ENCODE measurements around the gene HCAR3. TPM values are rescaled to one million over a fixed set of nuclear protein-coding genes. Genes with fewer than 3 reads are reported as not detected.
A peak's percentile ranks its signal among the peaks of the same experiment; 100 is the strongest.

The HCAR3 gene
- total RNA-seq, 2 experiments from 2014 or later: not detected

DNA sequence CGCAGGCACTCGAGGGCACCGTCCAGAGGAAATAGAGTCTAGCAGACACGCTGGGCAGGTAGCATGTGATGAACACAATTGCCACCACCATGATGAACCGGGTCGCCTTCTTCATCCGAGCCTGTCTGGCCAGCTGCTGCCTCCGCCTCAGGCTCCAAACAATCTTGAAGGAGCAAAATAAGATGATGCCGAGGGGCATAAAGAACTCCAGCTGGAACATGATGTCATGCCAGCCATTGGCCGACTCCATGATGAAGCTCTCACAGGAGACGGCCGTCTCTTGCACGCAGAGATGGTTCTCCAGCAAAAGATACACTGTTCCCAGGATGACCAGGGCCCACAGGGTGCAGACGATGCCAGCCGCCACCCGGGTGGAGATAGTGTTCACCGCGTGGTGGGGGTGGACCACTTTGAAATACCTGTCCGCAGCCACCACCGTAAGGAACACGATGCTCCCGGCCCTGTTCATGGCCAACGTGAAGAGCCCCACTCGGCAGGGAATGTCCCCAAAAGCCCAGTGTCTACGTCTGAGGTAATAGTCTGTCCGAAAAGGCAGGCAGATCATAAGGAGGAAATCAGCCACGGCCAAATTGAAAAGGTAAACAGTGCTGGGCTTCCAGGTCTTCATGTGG is 13.1 kb upstream of the HCAR3 start:
- Mint-ChIP-seq H3K36me3 (ENCODE audit: low read depth) (peaks cover 2% of the 10 kb centered on the region), H3K4me1 (ENCODE audit: low read depth) (peaks cover 62% of the 10 kb centered on the region), H3K27ac (peak overlapping the region; percentile 53), H3K4me3 (peak overlapping the region; percentile 1), H3K27me3 (peaks cover 3% of the 10 kb centered on the region), H3K9me3 (peaks cover 4% of the 10 kb centered on the region)
- ATAC-seq (no peak), DNase-seq (no peak)
- intact Hi-C loops (cut with micrococcal nuclease): loop anchor here (5.0 kb wide), 1 partner anchor 82 kb away; no protein-coding TSS in a partner anchor
- CTCF ChIA-PET: interaction anchor here (1.3 kb wide), 1 partner anchor 19 kb away, joined by 3 read pairs; no protein-coding TSS in a partner anchor
- POLR2A ChIA-PET: interaction anchor here (1.2 to 1.4 kb wide), 2 partner anchors 25 to 203 kb away, joined by 3 read pairs; partner anchors contain the start of genes KNTC1 and RSRC2
- TF ChIP-seq CTCF (IDR thresholded peaks at IDR 0.05): no peak

GRCh38 chr12:122726080-122726558 is 9.5 kb upstream of the HCAR3 start:
- no peak for TF ChIP-seq CTCF (IDR thresholded peaks at IDR 0.05)
- no peaks in the 10 kb centered on the region for H3K9me3 Mint-ChIP-seq
- peaks cover 2% of the 10 kb centered on the region for H3K27me3 Mint-ChIP-seq
- CTCF ChIA-PET: interaction anchor here (1.2 kb wide), 1 partner anchor 27 kb away, joined by 3 read pairs; no protein-coding TSS in a partner anchor
- POLR2A ChIA-PET: no interaction called here
- DNase-seq (peak; percentile 25), ATAC-seq (peak; percentile 12)
- peak overlapping the region; percentile 18 for H3K27ac Mint-ChIP-seq
- H3K4me1 Mint-ChIP-seq (ENCODE audit: low read depth): peaks cover 45% of the 10 kb centered on the region
- H3K36me3 Mint-ChIP-seq (ENCODE audit: low read depth): no peaks in the 10 kb centered on the region
- intact Hi-C loops (cut with micrococcal nuclease): no loop called here
- H3K4me3 Mint-ChIP-seq: no peak overlapping the region

GRCh38 chr12:122725452-122726079 is 9.0 kb upstream of the HCAR3 start:
- POLR2A ChIA-PET: interaction anchor here (0.8 kb wide), 1 partner anchor 198 kb away, joined by 3 read pairs; the partner anchor contains the start of gene KNTC1
- H3K4me3 Mint-ChIP-seq: no peak overlapping the region

DNA sequence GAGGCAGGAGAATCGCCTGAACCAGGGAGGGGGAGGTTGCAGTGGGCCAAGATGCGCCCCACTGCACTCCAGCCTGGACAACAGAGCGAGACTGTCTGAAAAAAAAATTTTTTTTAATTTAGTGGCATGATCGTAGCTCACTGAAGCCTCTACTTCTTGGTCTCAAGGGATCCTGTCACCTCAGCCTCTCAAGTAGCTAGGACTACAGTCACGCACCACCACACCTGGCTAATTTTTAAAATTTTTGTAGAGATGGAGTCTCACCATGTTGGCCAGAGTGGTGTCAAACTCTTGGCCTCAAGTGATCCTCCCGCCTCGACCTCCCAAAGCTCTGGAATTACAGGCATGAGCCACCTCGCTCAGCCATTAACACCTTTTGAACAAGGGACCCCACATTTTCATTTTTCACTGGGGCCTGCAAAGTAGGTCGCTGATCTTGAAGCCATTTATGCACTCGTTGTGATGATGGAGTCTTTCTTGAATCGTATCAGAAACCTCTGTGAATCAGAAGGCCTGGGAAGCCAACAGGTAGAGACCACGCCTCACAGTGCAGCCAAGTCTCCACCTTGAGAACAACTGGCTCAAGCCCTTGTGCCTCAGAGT is 8.1 kb upstream of the HCAR3 start:
- H3K4me3 Mint-ChIP-seq: no peak overlapping the region
- ChIA-PET CTCF (no interaction called here), POLR2A (no interaction called here)
- peaks cover 5% of the 10 kb centered on the region for H3K27me3 Mint-ChIP-seq
- H3K9me3 Mint-ChIP-seq: no peaks in the 10 kb centered on the region
- no peak overlapping the region for H3K27ac Mint-ChIP-seq
- DNase-seq: no peak
- intact Hi-C loops (cut with micrococcal nuclease): no loop called here
- H3K4me1 Mint-ChIP-seq (ENCODE audit: low read depth): peaks cover 42% of the 10 kb centered on the region
- no peaks in the 10 kb centered on the region for H3K36me3 Mint-ChIP-seq (ENCODE audit: low read depth)
- TF ChIP-seq CTCF (IDR thresholded peaks at IDR 0.05): no peak
- ATAC-seq: no peak

More at GRCh38 chr12:122725452-122726079, 9.0 kb upstream of the HCAR3 start:
- ATAC-seq: no peak
- CTCF ChIA-PET: no interaction called here
- Mint-ChIP-seq H3K9me3 (no peaks in the 10 kb centered on the region), H3K4me1 (ENCODE audit: low read depth) (peaks cover 45% of the 10 kb centered on the region), H3K27me3 (peaks cover 2% of the 10 kb centered on the region), H3K27ac (peak overlapping the region; percentile 18), H3K36me3 (ENCODE audit: low read depth) (no peaks in the 10 kb centered on the region)
- no peak for DNase-seq
- TF ChIP-seq CTCF (IDR thresholded peaks at IDR 0.05): no peak
- intact Hi-C loops (cut with micrococcal nuclease): no loop called here

Measured in activated CD8-positive, alpha-beta T cell treated with anti-CD3 and anti-CD28 coated beads for 36 hours (primary cell).